Thoracic aorta (tissue), 2 donors: ENCODE results near the gene PER1. TPM values are rescaled to one million over a fixed set of nuclear protein-coding genes. Genes with fewer than 3 reads are reported as not detected.
A peak's percentile ranks its signal among the peaks of the same experiment; 100 is the strongest.

Experiments
- ATAC-seq: fragments of 150-250 bp; one replicate; pipeline ENCODE4 v1.8.0; 2017; ENCODE audit warnings: low read depth; ENCODE audit not compliant: insufficient number of reproducible peaks, low FRiP score
- DNase-seq: peaks from one replicate; pipeline ENCODE4 v3.0.0-alpha.2; 2020; ENCODE audit warnings: low spot score
- H3K27ac ChIP-seq, 2 donors: fragments of 200-600 bp; sonication (generic); 1 replicate in 1 of 2; 2 replicates in 1 of 2; pipeline ENCODE4 v1.5.1; 2016; ENCODE audit warnings: mild to moderate bottlenecking in 2 of 2, moderate library complexity in 2 of 2
- H3K27me3 ChIP-seq: fragments of 200-600 bp; sonication (generic); replicated peaks from 2 replicates; pipeline ENCODE4 v1.6.0; 2016; ENCODE audit warnings: mild to moderate bottlenecking; ENCODE audit not compliant: insufficient read depth
- H3K36me3 ChIP-seq: fragments of 200-600 bp; sonication (generic); one replicate; pipeline ENCODE4 v1.5.1; 2016
- H3K4me1 ChIP-seq, 2 donors: fragments of 200-600 bp; sonication (generic); 1 replicate in 1 of 2; 2 replicates in 1 of 2; pipeline versions ENCODE4 v1.5.1 to v1.6.0; 2016; ENCODE audit warnings: low read depth in 2 of 2, mild to moderate bottlenecking in 1 of 2; ENCODE audit not compliant: control insufficient read depth in 1 of 2
- H3K4me3 ChIP-seq: fragments of 200-600 bp; sonication (generic); 2 replicates; pipeline ENCODE4 v1.5.1; 2016; ENCODE audit warnings: mild to moderate bottlenecking
- H3K9me3 ChIP-seq: fragments of 200-600 bp; sonication (generic); 2 replicates; pipeline ENCODE4 v1.5.1; 2016
- CTCF ChIP-seq: fragments of 200-600 bp; sonication (generic); IDR thresholded peaks from one replicate; pipeline ENCODE4 v1.5.1; 2019; ENCODE audit warnings: antibody characterized with exemption
- total RNA-seq, 2 donors: library from RNA; depleted of rRNA; stranded (reverse); fragments of >200 nt; gene quantifications; one replicate each; pipeline versions ENCODE4 v1.1.0 to v1.2.3, GENCODE V29; 2016

The PER1 gene
- total RNA-seq, 2 donors from 2014 or later = 175 to 292 TPM

GRCh38 chr17:8150194-8151119, 1.7 kb downstream of the PER1 start:
- no peak for DNase-seq
- no peak for TF ChIP-seq CTCF
- H3K4me1 ChIP-seq = peaks cover 18 to 48% of the 10 kb centered on the region in 2 donors

GRCh38 chr17:8149419-8150193, 2.6 kb downstream of the PER1 start:
- Histone ChIP-seq H3K4me3 (peak overlapping the region; percentile 76), H3K36me3 (peaks cover 62% of the 10 kb centered on the region), H3K27ac (peak overlapping the region; percentile 100), H3K27me3 (no peaks in the 10 kb centered on the region), H3K9me3 (no peaks in the 10 kb centered on the region), H3K4me1 (peaks cover 18 to 48% of the 10 kb centered on the region in 2 donors)
- ATAC-seq (no peak), DNase-seq (no peak)
- no peak for TF ChIP-seq CTCF

More at GRCh38 chr17:8150194-8151119, 1.7 kb downstream of the PER1 start:
- Histone ChIP-seq H3K9me3 (no peaks in the 10 kb centered on the region), H3K27ac (peak overlapping the region; percentile 100), H3K4me3 (peak overlapping the region; percentile 76), H3K36me3 (peaks cover 53% of the 10 kb centered on the region), H3K27me3 (no peaks in the 10 kb centered on the region)
- no peak for ATAC-seq

- TF ChIP-seq CTCF = no peak
- H3K27ac ChIP-seq = peak overlapping the region; percentile 13 to 100
- H3K4me1 ChIP-seq = peaks cover 18 to 44% of the 10 kb centered on the region in 2 donors
- no peaks in the 10 kb centered on the region for H3K9me3 ChIP-seq
- H3K27me3 ChIP-seq = no peaks in the 10 kb centered on the region
- H3K4me3 ChIP-seq = no peak overlapping the region
- DNase-seq (no peak), ATAC-seq (no peak)
- peaks cover 72% of the 10 kb centered on the region for H3K36me3 ChIP-seq
Measured at GRCh38 chr17:8148560-8148959, 3.6 kb downstream of the PER1 start.

- Histone ChIP-seq H3K4me3 (no peak overlapping the region), H3K27ac (peak overlapping the region; percentile 13 to 100), H3K36me3 (peaks cover 79% of the 10 kb centered on the region), H3K4me1 (peaks cover 14 to 37% of the 10 kb centered on the region in 2 donors), H3K27me3 (no peaks in the 10 kb centered on the region), H3K9me3 (no peaks in the 10 kb centered on the region)
- DNase-seq = no peak
- TF ChIP-seq CTCF = no peak
- no peak for ATAC-seq
Measured at GRCh38 chr17:8147805-8148404, 4.3 kb downstream of the PER1 start.
